CD8-positive, alpha-beta memory T cell (primary cell): ENCODE data around the gene SCN2B. TPM values are rescaled to one million over a fixed set of nuclear protein-coding genes. Genes with fewer than 3 reads are reported as not detected.

Experiments
- CTCF ChIA-PET: fragments of 350-600 bp; sonication (Branson Sonifier 250); formaldehyde crosslinking; loops from one replicate; lab custom pipeline; 2021; ENCODE audit warnings: antibody characterized with exemption; lab: Charles Lee
- POLR2A ChIA-PET: fragments of 350-600 bp; sonication (Branson Sonifier 250); formaldehyde crosslinking; loops from one replicate; lab custom pipeline; 2021; ENCODE audit warnings: antibody characterized with exemption; lab: Charles Lee
- DNase-seq, 5 donors: peaks; one replicate each; pipeline versions ENCODE4 v3.0.0 to v3.0.0-alpha.2; 2020 to 2022; ENCODE audit warnings: mixed read lengths in 1 of 5
- H3K27ac ChIP-seq: one replicate; pipeline ENCODE4 v1.7.0; 2013; ENCODE audit warnings: low read depth, mild to moderate bottlenecking, low read length, moderate library complexity
- H3K27me3 ChIP-seq: 2 replicates; pipeline ENCODE4 v1.7.0; 2013; ENCODE audit warnings: low read length, mild to moderate bottlenecking; ENCODE audit not compliant: insufficient read depth, poor library complexity, severe bottlenecking
- H3K36me3 ChIP-seq: 2 replicates; pipeline ENCODE4 v1.7.0; 2013; ENCODE audit warnings: mild to moderate bottlenecking, low read length, moderate library complexity; ENCODE audit not compliant: insufficient read depth
- H3K4me1 ChIP-seq: 2 replicates; pipeline ENCODE4 v1.7.0; 2013; ENCODE audit warnings: mild to moderate bottlenecking, low read length, moderate library complexity; ENCODE audit not compliant: insufficient read depth
- H3K4me3 ChIP-seq: 2 replicates; pipeline ENCODE4 v1.7.0; 2013; ENCODE audit warnings: mild to moderate bottlenecking, low read length
- H3K9me3 ChIP-seq: 2 replicates; pipeline ENCODE4 v1.7.0; 2013; ENCODE audit warnings: mild to moderate bottlenecking, low read length
- H3K27ac Mint-ChIP-seq, 8 donors: one replicate each; pipeline ENCODE4 v1.8.0; 2020 to 2021; ENCODE audit warnings: mixed read lengths in 8 of 8, mild to moderate bottlenecking in 6 of 8, inconsistent platforms in 3 of 8, moderate library complexity in 3 of 8
- H3K27me3 Mint-ChIP-seq, 2 donors: one replicate each; pipeline ENCODE4 v1.8.0; 2020 to 2021; ENCODE audit warnings: mixed read lengths in 2 of 2, mild to moderate bottlenecking in 1 of 2, moderate library complexity in 1 of 2
- H3K36me3 Mint-ChIP-seq, 3 donors: one replicate each; pipeline ENCODE4 v1.8.0; 2020 to 2021; ENCODE audit warnings: mixed read lengths in 3 of 3, inconsistent platforms in 1 of 3, mild to moderate bottlenecking in 1 of 3
- H3K4me1 Mint-ChIP-seq, 3 donors: one replicate each; pipeline ENCODE4 v1.8.0; 2020 to 2021; ENCODE audit warnings: mixed read lengths in 3 of 3, inconsistent platforms in 1 of 3, mild to moderate bottlenecking in 1 of 3
- H3K4me3 Mint-ChIP-seq, 7 donors: one replicate each; pipeline ENCODE4 v1.8.0; 2020 to 2021; ENCODE audit warnings: mixed read lengths in 7 of 7, mild to moderate bottlenecking in 6 of 7, moderate library complexity in 4 of 7, inconsistent platforms in 2 of 7
- H3K9me3 Mint-ChIP-seq, 5 donors: one replicate each; pipeline ENCODE4 v1.8.0; 2020 to 2022; ENCODE audit warnings: mixed read lengths in 5 of 5, mild to moderate bottlenecking in 3 of 5, moderate library complexity in 2 of 5, inconsistent platforms in 1 of 5
- polyA plus RNA-seq: library from polyadenylated mRNA; unstranded; fragments of 300-500 nt; fragmentation: Illumina TruSeq; gene quantifications from one replicate; pipeline ENCODE4 v1.2.3, GENCODE V29; 2021
- total RNA-seq, 2 experiments: library from RNA; stranded (reverse); gene quantifications; one replicate each; pipeline ENCODE4 v1.2.3, GENCODE V29; 2021

Gene SCN2B
- total and polyA plus RNA-seq, 3 experiments from 2014 or later, result not detected

GRCh38 chr11:118139578-118139977, 36.9 kb downstream of the SCN2B start:
- Mint-ChIP-seq H3K27me3 (peaks cover 43 to 74% of the 10 kb centered on the region in 2 donors), H3K4me3 (no peak overlapping the region), H3K4me1 (no peaks in the 10 kb centered on the region), H3K27ac (no peak overlapping the region), H3K36me3 (no peaks in the 10 kb centered on the region), H3K9me3 (no peaks in the 10 kb centered on the region)
- Histone ChIP-seq H3K4me3 (no peak overlapping the region), H3K4me1 (no peaks in the 10 kb centered on the region), H3K9me3 (no peaks in the 10 kb centered on the region), H3K27me3 (peaks cover 14% of the 10 kb centered on the region), H3K27ac (no peak overlapping the region), H3K36me3 (no peaks in the 10 kb centered on the region)
- no peak for DNase-seq
- ChIA-PET CTCF (interaction anchor here (0.9 to 1.2 kb wide), 3 partner anchors 31 to 59 kb away, joined by 3 to 5 read pairs (median 3); no protein-coding TSS in a partner anchor), POLR2A (no interaction called here)

- ChIA-PET POLR2A (interaction anchor here (0.5 kb wide), 1 partner anchor 129 kb away, joined by 3 read pairs; no protein-coding TSS in a partner anchor), CTCF (interaction anchor here (0.9 to 1.2 kb wide), 3 partner anchors 32 to 33 kb away, joined by 3 to 5 read pairs (median 4); no protein-coding TSS in a partner anchor)
- Histone ChIP-seq H3K4me3 (no peak overlapping the region), H3K9me3 (no peaks in the 10 kb centered on the region), H3K27me3 (peaks cover 12% of the 10 kb centered on the region), H3K27ac (no peak overlapping the region), H3K36me3 (no peaks in the 10 kb centered on the region), H3K4me1 (no peaks in the 10 kb centered on the region)
- H3K4me1 Mint-ChIP-seq, result no peaks in the 10 kb centered on the region
- no peaks in the 10 kb centered on the region for H3K36me3 Mint-ChIP-seq
- no peak for DNase-seq
- no peak overlapping the region for H3K4me3 Mint-ChIP-seq
- no peaks in the 10 kb centered on the region for H3K9me3 Mint-ChIP-seq
- no peak overlapping the region for H3K27ac Mint-ChIP-seq
- H3K27me3 Mint-ChIP-seq, result peaks cover 37 to 74% of the 10 kb centered on the region in 2 donors
These were observed 37.5 kb downstream of the SCN2B start for GRCh38 chr11:118138839-118139420.

- no peaks in the 10 kb centered on the region for H3K4me1 ChIP-seq
- Mint-ChIP-seq H3K36me3 (no peaks in the 10 kb centered on the region), H3K4me3 (no peak overlapping the region), H3K27ac (no peak overlapping the region), H3K9me3 (no peaks in the 10 kb centered on the region), H3K4me1 (no peaks in the 10 kb centered on the region), H3K27me3 (peaks cover 25 to 64% of the 10 kb centered on the region in 2 donors)
- POLR2A ChIA-PET, result no interaction called here
- no peaks in the 10 kb centered on the region for H3K36me3 ChIP-seq
- H3K4me3 ChIP-seq, result no peak overlapping the region
- H3K27me3 ChIP-seq, result peaks cover 12% of the 10 kb centered on the region
- H3K9me3 ChIP-seq, result no peaks in the 10 kb centered on the region
- CTCF ChIA-PET, result no interaction called here
- no peak overlapping the region for H3K27ac ChIP-seq
- DNase-seq, result no peak
These were observed 39.6 kb downstream of the SCN2B start for GRCh38 chr11:118136801-118137200.

- DNase-seq, result no peak
- H3K4me3 Mint-ChIP-seq, result no peak overlapping the region
- no peaks in the 10 kb centered on the region for H3K36me3 ChIP-seq
- H3K4me1 Mint-ChIP-seq, result no peaks in the 10 kb centered on the region
- H3K9me3 ChIP-seq, result no peaks in the 10 kb centered on the region
- no peak overlapping the region for H3K27ac ChIP-seq
- H3K27me3 ChIP-seq, result peaks cover 12% of the 10 kb centered on the region
- no peak overlapping the region for H3K4me3 ChIP-seq
- peaks cover 20 to 59% of the 10 kb centered on the region in 2 donors for H3K27me3 Mint-ChIP-seq
- no peaks in the 10 kb centered on the region for H3K9me3 Mint-ChIP-seq
- CTCF ChIA-PET, result no interaction called here
- POLR2A ChIA-PET, result no interaction called here
- H3K27ac Mint-ChIP-seq, result peak overlapping the region in 1 of 8 donors; percentile 84
- H3K36me3 Mint-ChIP-seq, result no peaks in the 10 kb centered on the region
- H3K4me1 ChIP-seq, result no peaks in the 10 kb centered on the region
These were observed 40.1 kb downstream of the SCN2B start for GRCh38 chr11:118136341-118136740.

GRCh38 chr11:118135796-118136165, 40.7 kb downstream of the SCN2B start:
- Histone ChIP-seq H3K4me1 (no peaks in the 10 kb centered on the region), H3K27me3 (peaks cover 9% of the 10 kb centered on the region), H3K36me3 (no peaks in the 10 kb centered on the region), H3K4me3 (no peak overlapping the region), H3K9me3 (no peaks in the 10 kb centered on the region), H3K27ac (no peak overlapping the region)
- H3K36me3 Mint-ChIP-seq, result no peaks in the 10 kb centered on the region
- H3K4me1 Mint-ChIP-seq, result no peaks in the 10 kb centered on the region
- CTCF ChIA-PET, result no interaction called here
- H3K4me3 Mint-ChIP-seq, result no peak overlapping the region
- POLR2A ChIA-PET, result no interaction called here
- peaks cover 19 to 57% of the 10 kb centered on the region in 2 donors for H3K27me3 Mint-ChIP-seq
- no peak overlapping the region for H3K27ac Mint-ChIP-seq
- H3K9me3 Mint-ChIP-seq, result no peaks in the 10 kb centered on the region
- no peak for DNase-seq

GRCh38 chr11:118135051-118135795, 41.2 kb downstream of the SCN2B start:
- ChIA-PET POLR2A (interaction anchor here (0.5 kb wide), 1 partner anchor 63 kb away, joined by 5 read pairs; no protein-coding TSS in a partner anchor), CTCF (no interaction called here)
- Histone ChIP-seq H3K9me3 (no peaks in the 10 kb centered on the region), H3K4me3 (no peak overlapping the region), H3K36me3 (no peaks in the 10 kb centered on the region), H3K27me3 (peaks cover 4% of the 10 kb centered on the region), H3K27ac (no peak overlapping the region), H3K4me1 (no peaks in the 10 kb centered on the region)
- no peaks in the 10 kb centered on the region for H3K4me1 Mint-ChIP-seq
- no peaks in the 10 kb centered on the region for H3K36me3 Mint-ChIP-seq
- no peaks in the 10 kb centered on the region for H3K9me3 Mint-ChIP-seq
- peaks cover 17 to 51% of the 10 kb centered on the region in 2 donors for H3K27me3 Mint-ChIP-seq
- no peak for DNase-seq
- no peak overlapping the region for H3K4me3 Mint-ChIP-seq
- H3K27ac Mint-ChIP-seq, result no peak overlapping the region

GRCh38 chr11:118133816-118134215, 42.6 kb downstream of the SCN2B start:
- no peaks in the 10 kb centered on the region for H3K9me3 Mint-ChIP-seq
- H3K4me1 ChIP-seq, result no peaks in the 10 kb centered on the region
- H3K36me3 Mint-ChIP-seq, result no peaks in the 10 kb centered on the region
- no peak overlapping the region for H3K27ac Mint-ChIP-seq
- H3K27ac ChIP-seq, result no peak overlapping the region
- H3K36me3 ChIP-seq, result no peaks in the 10 kb centered on the region
- no peaks in the 10 kb centered on the region for H3K4me1 Mint-ChIP-seq
- H3K27me3 ChIP-seq, result no peaks in the 10 kb centered on the region
- CTCF ChIA-PET, result interaction anchor here (2.1 kb wide), 1 partner anchor 10 kb away, joined by 4 read pairs; no protein-coding TSS in a partner anchor
- no peak for DNase-seq
- no peak overlapping the region for H3K4me3 ChIP-seq
- no peak overlapping the region for H3K4me3 Mint-ChIP-seq
- no peaks in the 10 kb centered on the region for H3K9me3 ChIP-seq
- POLR2A ChIA-PET, result no interaction called here
- peaks cover 13 to 44% of the 10 kb centered on the region in 2 donors for H3K27me3 Mint-ChIP-seq
